HG03280 (cell line): Measurements from ENCODE around the gene TMC4.
"Not testable (repeated sequence)": the region's sequence is repeated elsewhere in the genome, so short reads cannot be mapped to it uniquely, and the experiment has no call there.

Experiments
- ATAC-seq: cut with Tn5 transposase; IDR thresholded peaks from one replicate; pipeline ENCODE4 v1.9.1; 2021; ENCODE audit warnings: mild to moderate bottlenecking, moderate library complexity; ENCODE audit not compliant: unreplicated experiment

The TMC4 gene

GRCh38 chr19:54204767-54205468, 32.0 kb upstream of the TMC4 start:
- no peak for ATAC-seq

DNA sequence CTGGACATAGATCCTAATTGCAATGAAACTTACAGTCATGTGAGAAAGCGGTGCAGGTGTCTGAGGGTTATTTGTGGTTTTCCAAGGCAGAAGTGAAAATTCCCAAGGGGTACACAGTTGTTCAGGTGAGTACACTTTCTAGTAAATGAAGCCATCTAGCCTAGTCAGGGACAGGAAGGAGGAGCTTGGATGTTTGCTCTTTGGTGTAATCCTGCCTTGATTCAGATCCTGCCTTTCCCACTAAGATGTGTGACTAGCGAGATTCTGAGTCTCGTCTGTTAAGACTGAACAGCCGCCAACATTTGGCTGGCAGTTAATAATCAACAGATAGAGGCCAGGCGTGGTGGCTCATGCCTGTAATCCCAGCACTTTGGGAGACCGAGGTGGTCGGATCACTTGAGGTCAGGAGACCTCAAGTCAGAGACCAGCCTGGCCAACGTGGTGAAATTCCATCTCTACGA, 30.2 kb upstream of the TMC4 start:
- ATAC-seq = no peak

DNA sequence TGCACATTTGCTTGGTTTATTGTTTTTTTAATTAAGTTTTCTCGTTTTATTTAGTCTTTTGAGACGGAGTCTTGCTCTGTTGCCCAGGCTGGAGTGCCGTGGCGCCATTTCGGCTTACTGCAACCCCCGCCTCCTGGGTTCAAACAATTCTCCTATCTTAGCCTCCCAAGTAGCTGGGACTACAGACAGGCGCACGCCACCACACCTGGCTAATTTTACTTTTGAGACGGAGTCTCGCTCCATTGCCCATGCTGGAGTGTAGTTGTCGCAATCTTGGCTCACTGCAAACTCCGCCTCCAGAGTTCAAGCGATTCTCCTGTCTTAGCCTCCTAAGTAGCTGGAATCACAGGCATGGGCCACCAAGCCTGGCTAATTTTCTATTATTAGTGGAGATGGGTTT, 29.0 kb upstream of the TMC4 start:
- no peak for ATAC-seq

GRCh38 chr19:54201172-54201701, 28.3 kb upstream of the TMC4 start:
- no peak for ATAC-seq

GRCh38 chr19:54199401-54199800, 26.4 kb upstream of the TMC4 start:
- no peak for ATAC-seq

DNA sequence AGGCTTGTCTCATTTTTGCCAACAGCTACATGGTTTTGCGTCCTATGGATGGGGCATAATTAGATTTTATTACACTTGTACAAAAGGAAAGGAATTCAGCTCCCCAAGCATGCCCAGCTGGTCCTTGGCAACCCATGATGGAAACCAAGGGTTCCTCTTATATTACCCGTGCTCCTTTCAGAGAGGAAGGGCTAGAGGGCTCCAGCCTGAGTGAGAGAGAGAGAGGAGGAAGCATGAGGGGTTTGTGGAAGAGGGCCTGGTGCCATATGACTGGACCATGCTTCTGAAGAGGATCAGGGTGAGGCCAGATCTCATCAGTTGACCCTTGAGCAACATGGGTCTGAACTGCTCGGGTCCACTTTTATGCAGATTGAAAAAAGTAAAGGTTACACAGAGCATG, 24.2 kb upstream of the TMC4 start:
- ATAC-seq = no peak

DNA sequence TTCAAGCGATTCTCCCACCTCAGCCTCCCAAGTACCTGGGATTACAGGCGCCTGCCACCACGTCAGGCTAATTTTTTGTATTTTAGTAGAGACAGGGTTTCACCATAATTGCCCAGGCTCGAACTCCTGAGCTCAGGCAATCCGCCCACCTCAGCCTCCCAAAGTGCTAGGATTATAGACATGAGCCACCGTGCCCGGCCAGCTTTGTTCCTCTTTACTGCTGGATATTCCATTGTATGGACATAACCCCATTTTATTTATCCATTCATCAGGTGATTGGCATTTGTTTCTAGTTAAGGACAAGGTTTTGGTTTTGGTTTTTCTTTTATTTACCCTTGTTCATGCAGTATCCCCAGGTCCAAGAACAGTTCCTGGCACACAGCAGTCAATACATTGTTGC, 23.6 kb upstream of the TMC4 start:
- no peak for ATAC-seq

DNA sequence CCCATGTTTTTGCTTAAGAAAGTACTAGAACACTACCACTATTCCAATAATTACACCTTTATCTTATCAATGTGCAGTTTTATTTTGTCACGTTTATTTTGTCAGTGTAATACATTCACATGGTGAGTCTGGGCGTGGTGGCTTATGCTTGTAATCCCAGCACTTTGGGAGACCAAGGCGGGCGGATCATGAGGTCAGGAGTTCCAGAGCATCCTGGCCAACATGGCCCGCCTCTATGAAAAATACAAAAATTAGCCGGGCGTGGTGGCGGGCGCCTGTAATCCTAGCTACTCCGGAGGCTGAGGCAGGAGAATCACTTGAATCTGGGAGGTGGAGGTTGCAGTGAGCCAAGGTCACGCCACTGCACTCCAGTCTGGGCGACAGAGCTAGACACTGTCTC, 21.5 kb upstream of the TMC4 start:
- ATAC-seq = not testable (repeated sequence)

DNA sequence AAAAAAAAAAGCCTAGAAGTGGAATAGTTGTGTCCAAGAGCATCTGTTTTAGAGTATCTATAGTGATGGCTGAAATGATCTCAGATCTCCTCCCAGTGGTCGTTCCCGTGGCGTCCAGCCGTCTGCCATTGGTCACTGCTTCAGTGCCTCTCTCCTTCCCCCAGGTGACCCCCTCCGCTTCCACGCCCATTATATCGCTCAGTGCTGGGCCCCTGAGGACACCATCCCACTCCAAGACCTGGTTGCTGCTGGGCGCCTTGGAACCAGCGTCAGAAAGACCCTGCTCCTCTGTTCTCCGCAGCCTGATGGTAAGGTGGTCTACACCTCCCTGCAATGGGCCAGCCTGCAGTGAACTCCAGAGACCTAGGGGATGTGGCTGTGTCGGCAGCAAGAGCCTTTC, 20.1 kb upstream of the TMC4 start:
- ATAC-seq = no peak

- ATAC-seq = no peak
Observed at GRCh38 chr19:54191811-54192453, 19.0 kb upstream of the TMC4 start.

DNA sequence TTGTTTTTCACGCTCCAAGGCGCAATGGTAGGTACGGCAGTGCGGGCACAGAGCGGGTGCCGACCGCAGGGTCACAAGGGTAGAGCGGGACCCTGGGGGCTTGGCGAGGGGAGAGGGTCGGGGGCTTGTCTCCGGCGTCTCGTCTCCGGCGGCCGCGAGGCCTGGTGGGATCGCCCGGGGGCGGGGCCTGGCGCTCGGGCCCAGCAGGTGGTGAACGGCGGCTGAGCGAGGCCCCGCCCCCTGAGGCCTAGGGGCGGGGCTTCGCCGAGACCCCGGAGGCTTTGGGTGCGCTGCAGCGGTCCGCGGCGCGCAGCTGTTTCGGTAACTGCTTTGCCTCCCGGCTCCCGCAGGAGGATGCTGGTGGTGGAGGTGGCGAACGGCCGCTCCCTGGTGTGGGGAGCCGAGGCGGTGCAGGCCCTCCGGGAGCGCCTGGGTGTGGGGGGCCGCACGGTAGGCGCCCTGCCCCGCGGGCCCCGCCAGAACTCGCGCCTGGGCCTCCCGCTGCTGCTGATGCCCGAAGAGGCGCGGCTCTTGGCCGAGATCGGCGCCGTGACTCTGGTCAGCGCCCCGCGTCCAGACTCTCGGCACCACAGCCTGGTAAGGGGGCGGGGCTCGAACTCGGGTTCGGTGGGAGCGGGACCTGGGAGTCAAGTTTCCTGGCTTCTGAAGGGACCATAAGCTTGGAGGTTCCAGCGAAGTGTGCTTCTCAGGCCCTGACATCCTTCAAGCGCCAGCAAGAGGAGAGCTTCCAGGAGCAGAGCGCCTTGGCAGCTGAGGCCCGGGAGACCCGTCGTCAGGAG, 18.3 kb upstream of the TMC4 start, which contains the start of gene TSEN34:
TSS of gene TSEN34 (plus strand) at position 298 of the 800 bp plus-strand sequence. CDS start at position 355, 57 bp downstream.
- ATAC-seq = peak; percentile 26

DNA sequence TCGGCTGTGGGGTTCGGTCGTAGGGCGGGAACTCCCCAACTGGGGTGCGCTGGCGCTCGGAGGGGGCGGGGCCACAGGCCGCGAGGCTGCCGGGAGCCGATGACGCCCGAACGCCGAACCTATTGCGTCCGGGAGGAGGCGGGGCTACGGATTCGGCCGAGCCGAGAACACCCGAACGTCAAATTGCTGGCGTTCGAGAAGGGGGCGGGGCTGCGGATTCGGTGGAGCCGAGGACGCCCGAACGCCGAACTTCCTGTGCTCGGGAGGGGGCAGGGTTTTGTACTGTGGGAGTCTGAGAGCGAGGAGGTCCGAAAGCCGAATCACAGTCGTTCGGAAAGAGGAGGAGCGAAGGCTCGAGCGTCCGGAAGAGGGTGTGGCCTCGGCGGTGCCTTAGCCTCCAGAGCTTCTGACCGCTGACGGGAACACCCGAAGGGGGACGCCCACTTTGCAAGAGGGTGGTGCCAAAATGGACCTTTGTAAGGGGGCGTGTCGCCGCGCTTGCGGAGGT, 17.6 kb upstream of the TMC4 start:
- ATAC-seq = peak; percentile 49

DNA sequence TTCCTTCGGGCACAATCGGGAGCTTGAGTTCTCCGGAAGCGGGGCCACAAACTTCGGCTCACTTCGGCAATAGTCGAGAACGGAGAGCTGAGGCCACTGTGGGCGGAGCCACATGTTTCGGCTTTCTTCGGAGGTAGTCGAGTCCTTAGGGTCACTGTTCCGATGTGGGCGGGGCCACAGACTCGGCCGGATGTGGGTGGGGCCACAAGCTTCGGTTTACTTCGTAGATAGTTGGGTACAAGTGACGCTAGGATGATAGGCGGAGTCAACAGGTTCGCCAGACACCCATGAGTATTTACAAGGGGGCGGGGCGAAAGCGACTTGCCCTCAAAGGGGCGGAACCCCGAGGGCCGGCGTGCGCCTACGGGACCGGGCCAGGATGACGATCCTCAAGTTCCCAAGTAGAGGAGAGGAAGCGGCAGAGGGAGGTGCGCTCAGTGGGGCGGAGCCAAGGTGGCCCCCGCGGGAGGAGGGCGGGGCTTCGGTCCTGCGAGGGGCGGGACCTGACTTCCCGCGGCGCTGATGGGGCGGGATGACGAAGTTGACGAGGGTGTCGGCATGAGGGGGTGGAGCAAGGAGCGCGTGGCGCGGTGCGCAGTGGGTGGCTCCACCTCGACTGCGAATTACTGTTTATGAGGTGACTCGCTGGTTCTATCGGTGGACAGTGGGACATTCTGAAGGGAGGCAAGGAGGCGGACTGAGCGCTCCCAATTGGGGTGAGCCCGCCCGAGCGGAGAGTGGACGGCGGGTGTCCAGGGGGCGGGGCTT, 17.0 kb upstream of the TMC4 start:
- ATAC-seq = peak; percentile 44

DNA sequence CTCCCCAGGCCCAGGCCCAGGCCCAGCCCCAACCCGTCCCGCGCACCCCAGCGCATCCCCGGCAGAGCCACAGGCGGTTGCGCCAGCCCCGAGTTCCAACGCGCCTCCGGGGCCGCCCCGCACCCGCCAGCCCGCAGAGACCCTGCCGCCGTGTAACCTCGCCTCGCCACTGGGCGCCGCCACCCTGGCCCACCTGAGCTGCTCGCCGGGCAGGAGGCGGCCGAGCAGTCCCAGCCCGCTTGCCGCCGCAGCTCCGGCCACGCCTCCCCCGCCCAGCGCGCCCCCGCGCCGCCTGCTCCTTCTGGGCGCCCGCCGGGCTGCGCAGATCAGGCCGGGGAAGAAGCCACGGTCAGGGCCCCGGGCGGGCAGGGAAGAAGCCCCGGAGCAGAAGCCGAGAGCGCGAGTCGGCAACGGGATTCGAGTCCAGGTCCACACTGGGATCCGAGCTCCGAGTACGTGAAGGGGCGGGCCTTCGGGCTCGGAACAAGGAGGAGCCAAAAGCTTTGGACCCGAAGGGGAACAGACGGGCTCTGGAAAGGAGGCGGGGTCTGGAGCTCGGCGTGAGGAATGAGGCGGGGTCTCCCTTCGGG, 16.3 kb upstream of the TMC4 start, which contains the start of gene MBOAT7:
TSS of gene MBOAT7 (minus strand) at position 436 of the 590 bp plus-strand sequence. CDS start 1,072 bp downstream, outside the sequence.
- ATAC-seq = peak; percentile 13

GRCh38 chr19:54188215-54188871, 15.4 kb upstream of the TMC4 start:
- no peak for ATAC-seq

DNA sequence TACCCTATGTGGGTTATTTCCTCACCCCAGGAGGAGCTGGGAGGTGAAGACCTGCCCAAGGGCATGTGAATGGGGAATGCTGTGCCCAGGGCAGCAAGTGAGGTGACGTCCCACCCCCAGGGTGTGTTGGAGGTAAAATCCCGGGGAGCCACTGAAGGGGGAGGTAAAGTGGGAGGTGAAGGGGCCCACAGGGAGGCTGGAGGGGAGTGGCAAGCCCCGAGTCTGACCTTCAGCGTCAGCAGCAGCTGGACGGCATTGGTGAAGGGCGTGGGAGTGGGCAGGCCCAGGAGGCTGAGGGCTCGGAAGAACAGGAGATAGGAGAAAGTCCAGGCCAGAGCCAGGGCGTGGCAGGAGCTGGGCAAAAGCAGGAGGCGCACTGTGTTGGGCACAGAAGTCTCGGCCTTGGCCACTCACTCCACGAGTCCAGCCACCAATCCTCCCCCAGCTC, 14.0 kb upstream of the TMC4 start:
- no peak for ATAC-seq

- ATAC-seq = no peak
Observed at GRCh38 chr19:54186351-54186750, 13.4 kb upstream of the TMC4 start.

- no peak for ATAC-seq
Observed at GRCh38 chr19:54183431-54183830, 10.5 kb upstream of the TMC4 start.

DNA sequence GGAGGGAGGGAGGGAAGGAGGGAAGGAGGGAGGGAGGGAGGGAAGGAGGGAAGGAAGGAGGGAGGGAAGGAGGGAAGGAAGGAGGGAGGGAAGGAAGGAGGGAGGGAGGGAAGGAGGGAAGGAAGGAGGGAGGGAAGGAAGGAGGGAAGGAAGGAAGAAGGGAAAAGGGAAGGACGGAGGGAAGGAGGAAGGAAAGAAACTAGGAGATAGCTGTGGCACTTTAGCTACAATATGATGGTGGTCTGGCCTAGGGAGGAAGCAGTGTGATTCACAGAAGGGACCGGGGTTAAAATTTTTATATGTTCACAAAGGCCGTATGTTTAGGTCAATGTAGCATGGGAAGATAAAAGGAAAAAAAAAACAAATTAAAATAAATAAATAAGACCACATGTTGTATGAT, 8.9 kb upstream of the TMC4 start:
- not testable (repeated sequence) for ATAC-seq
